Activated naive CD8-positive, alpha-beta T cell treated with anti-CD3 and anti-CD28 coated beads for 36 hours (primary cell): ENCODE measurements around the gene SYT1. TPM values are rescaled to one million over a fixed set of nuclear protein-coding genes. Genes with fewer than 3 reads are reported as not detected.

ENCODE experiments used
- DNase-seq: peaks from one replicate; pipeline ENCODE4 v3.0.0; 2021
- H3K27ac Mint-ChIP-seq: one replicate; pipeline ENCODE4 v1.8.0; 2022; ENCODE audit warnings: mild to moderate bottlenecking, moderate library complexity, mixed read lengths
- H3K27me3 Mint-ChIP-seq: one replicate; pipeline ENCODE4 v1.8.0; 2022; ENCODE audit warnings: mild to moderate bottlenecking, mixed read lengths
- H3K36me3 Mint-ChIP-seq: one replicate; pipeline ENCODE4 v1.8.0; 2021; ENCODE audit warnings: mild to moderate bottlenecking, mixed read lengths
- H3K4me1 Mint-ChIP-seq: one replicate; pipeline ENCODE4 v1.8.0; 2021; ENCODE audit warnings: mixed read lengths
- H3K4me3 Mint-ChIP-seq: one replicate; pipeline ENCODE4 v1.8.0; 2022; ENCODE audit warnings: mild to moderate bottlenecking, moderate library complexity, mixed read lengths
- H3K9me3 Mint-ChIP-seq: one replicate; pipeline ENCODE4 v1.8.0; 2022; ENCODE audit warnings: mixed read lengths
- total RNA-seq, 2 experiments: library from RNA; stranded (reverse); gene quantifications; one replicate each; pipeline ENCODE4 v1.2.3, GENCODE V29; 2021

Gene SYT1
- total RNA-seq, 2 experiments from 2014 or later = not detected

DNA sequence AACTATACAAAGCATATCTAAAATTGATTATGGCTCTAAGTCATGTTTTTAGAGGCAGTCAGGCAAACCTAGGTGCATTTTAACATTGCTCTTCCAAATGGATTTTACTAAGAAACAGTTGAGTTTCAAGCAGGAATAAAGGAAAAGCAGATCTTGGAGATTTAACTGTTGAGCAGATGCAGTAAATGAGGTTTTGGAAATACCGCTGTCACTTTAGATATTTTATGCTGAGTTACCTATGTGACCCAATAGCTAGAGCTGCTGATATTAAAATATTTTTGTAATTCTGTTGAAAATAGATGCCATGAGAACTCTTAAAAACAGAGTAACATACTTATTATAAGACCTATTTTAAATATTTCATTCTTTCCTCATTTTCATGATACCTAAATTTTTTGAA lies 181.4 kb downstream of the SYT1 start:
- Mint-ChIP-seq H3K27me3 (no peaks in the 10 kb centered on the region), H3K27ac (no peak overlapping the region), H3K4me1 (no peaks in the 10 kb centered on the region), H3K36me3 (no peaks in the 10 kb centered on the region), H3K4me3 (no peak overlapping the region), H3K9me3 (no peaks in the 10 kb centered on the region)
- DNase-seq = no peak

DNA sequence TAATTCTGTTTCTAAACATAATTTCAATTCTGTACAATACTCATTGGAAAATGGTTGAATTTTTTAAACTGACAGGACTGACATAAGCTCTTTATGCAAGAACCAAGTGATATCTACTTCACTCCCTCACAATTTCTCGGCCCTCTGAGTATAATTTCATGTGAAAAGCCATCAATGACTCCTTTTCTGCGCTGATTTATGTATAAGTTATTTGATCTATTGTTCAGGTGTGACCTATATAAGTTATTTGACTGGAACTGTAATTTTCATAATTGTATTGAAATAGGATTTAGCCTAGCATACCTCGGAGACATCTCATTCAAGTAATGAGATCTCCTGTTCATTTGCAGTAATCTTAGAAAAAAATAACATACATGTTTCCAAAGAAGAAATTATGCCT lies 184.4 kb downstream of the SYT1 start:
- H3K27ac Mint-ChIP-seq = no peak overlapping the region
- no peaks in the 10 kb centered on the region for H3K36me3 Mint-ChIP-seq
- no peaks in the 10 kb centered on the region for H3K9me3 Mint-ChIP-seq
- no peaks in the 10 kb centered on the region for H3K27me3 Mint-ChIP-seq
- no peaks in the 10 kb centered on the region for H3K4me1 Mint-ChIP-seq
- no peak overlapping the region for H3K4me3 Mint-ChIP-seq
- no peak for DNase-seq

DNA sequence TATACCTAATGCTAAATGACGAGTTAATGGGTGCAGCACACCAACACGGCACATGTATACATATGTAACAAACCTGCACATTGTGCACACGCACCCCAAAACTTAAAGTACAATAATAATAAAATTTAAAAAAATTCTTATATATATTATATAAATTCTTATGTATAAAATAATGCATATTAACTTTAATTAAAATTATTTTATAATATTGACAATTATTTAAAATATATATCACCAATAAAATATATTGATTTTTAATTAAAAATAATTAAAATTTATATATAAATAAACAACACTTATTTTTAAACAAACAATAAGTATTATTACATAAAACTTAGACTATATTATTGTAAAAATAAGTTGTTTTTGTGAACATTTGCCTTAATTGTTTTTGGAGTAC lies 188.8 kb downstream of the SYT1 start:
- no peak for DNase-seq
- H3K36me3 Mint-ChIP-seq = no peaks in the 10 kb centered on the region
- H3K27ac Mint-ChIP-seq = no peak overlapping the region
- no peaks in the 10 kb centered on the region for H3K4me1 Mint-ChIP-seq
- no peak overlapping the region for H3K4me3 Mint-ChIP-seq
- H3K9me3 Mint-ChIP-seq = no peaks in the 10 kb centered on the region
- H3K27me3 Mint-ChIP-seq = no peaks in the 10 kb centered on the region

GRCh38 chr12:79055926-79056674 lies 191.5 kb downstream of the SYT1 start:
- Mint-ChIP-seq H3K9me3 (no peaks in the 10 kb centered on the region), H3K27ac (no peak overlapping the region), H3K36me3 (no peaks in the 10 kb centered on the region), H3K4me3 (no peak overlapping the region), H3K27me3 (no peaks in the 10 kb centered on the region), H3K4me1 (no peaks in the 10 kb centered on the region)
- DNase-seq = no peak

GRCh38 chr12:79056775-79057174 lies 192.2 kb downstream of the SYT1 start:
- H3K27me3 Mint-ChIP-seq = no peaks in the 10 kb centered on the region
- H3K4me3 Mint-ChIP-seq = no peak overlapping the region
- DNase-seq = no peak
- no peak overlapping the region for H3K27ac Mint-ChIP-seq
- H3K4me1 Mint-ChIP-seq = no peaks in the 10 kb centered on the region
- no peaks in the 10 kb centered on the region for H3K36me3 Mint-ChIP-seq
- no peaks in the 10 kb centered on the region for H3K9me3 Mint-ChIP-seq

DNA sequence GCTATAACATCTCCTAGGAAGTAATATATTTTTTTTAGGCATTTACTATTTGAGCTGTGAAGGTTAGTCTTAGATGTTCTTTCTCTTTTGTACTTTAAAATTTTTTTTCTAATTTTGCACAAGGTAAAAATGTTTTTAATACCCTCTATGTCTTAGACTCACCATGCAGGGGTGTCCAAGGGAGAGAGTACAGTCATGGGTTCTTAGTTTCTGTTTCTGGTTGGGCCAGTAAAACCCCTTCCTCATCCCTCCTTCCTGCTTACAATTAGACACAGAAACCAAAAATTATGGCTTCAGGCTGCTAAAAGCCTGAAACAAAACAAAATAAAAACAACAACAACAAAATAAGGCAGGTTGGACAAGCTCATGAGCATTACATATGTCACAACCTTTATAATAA lies 193.0 kb downstream of the SYT1 start:
- Mint-ChIP-seq H3K4me3 (no peak overlapping the region), H3K4me1 (no peaks in the 10 kb centered on the region), H3K36me3 (no peaks in the 10 kb centered on the region), H3K27me3 (no peaks in the 10 kb centered on the region), H3K27ac (no peak overlapping the region), H3K9me3 (no peaks in the 10 kb centered on the region)
- DNase-seq = no peak

GRCh38 chr12:79058342-79058741 lies 193.8 kb downstream of the SYT1 start:
- no peaks in the 10 kb centered on the region for H3K27me3 Mint-ChIP-seq
- H3K27ac Mint-ChIP-seq = no peak overlapping the region
- no peak for DNase-seq
- no peak overlapping the region for H3K4me3 Mint-ChIP-seq
- no peaks in the 10 kb centered on the region for H3K36me3 Mint-ChIP-seq
- H3K9me3 Mint-ChIP-seq = no peaks in the 10 kb centered on the region
- H3K4me1 Mint-ChIP-seq = no peaks in the 10 kb centered on the region

GRCh38 chr12:79059557-79059956 lies 195.0 kb downstream of the SYT1 start:
- no peaks in the 10 kb centered on the region for H3K27me3 Mint-ChIP-seq

DNA sequence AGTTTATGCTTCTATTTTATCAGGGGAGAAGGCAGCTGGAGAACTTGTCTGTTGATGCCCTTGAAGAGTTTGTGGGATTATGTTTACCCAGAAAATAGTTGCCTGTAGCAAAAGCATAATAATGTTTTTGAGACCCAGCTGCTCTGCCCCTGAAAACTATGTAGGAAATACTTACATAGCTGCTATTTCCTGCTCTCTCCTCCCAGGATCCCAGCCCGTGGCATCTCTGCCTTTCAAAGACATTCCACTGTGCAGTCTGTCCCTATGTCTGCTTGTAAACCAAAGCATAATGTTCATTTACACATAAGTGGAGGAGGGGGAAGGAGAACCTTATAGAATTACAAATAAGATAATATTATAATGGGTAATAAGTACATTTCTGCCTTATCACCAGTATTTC lies 198.7 kb downstream of the SYT1 start:
- H3K4me1 Mint-ChIP-seq = no peaks in the 10 kb centered on the region
- no peak overlapping the region for H3K4me3 Mint-ChIP-seq
- H3K36me3 Mint-ChIP-seq = no peaks in the 10 kb centered on the region
- no peak for DNase-seq
- H3K27ac Mint-ChIP-seq = no peak overlapping the region
- no peaks in the 10 kb centered on the region for H3K27me3 Mint-ChIP-seq
- H3K9me3 Mint-ChIP-seq = no peaks in the 10 kb centered on the region

More at GRCh38 chr12:79059557-79059956, 195.0 kb downstream of the SYT1 start:
- Mint-ChIP-seq H3K4me3 (no peak overlapping the region), H3K9me3 (no peaks in the 10 kb centered on the region), H3K27ac (no peak overlapping the region), H3K36me3 (no peaks in the 10 kb centered on the region), H3K4me1 (no peaks in the 10 kb centered on the region)
- no peak for DNase-seq

DNA sequence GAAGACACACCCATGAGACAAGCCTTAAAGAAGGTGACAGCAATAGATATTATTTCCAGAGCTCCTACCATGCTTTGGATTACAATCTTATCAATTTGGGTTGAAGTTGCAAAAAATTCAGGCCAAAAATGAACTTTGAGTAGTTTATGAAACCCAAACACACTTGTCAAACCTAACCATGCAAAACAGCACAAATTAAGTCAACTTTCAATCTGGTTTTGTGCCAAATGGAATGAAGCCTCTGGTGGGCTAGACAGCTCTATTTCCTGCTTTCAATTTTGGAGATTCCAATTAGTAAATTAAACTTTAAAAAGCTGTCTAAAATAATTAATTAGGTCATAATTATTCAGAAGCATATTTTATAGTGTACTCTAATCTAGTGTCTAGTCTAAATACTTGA lies 203.4 kb downstream of the SYT1 start:
- H3K4me3 Mint-ChIP-seq = no peak overlapping the region
- DNase-seq = no peak

DNA sequence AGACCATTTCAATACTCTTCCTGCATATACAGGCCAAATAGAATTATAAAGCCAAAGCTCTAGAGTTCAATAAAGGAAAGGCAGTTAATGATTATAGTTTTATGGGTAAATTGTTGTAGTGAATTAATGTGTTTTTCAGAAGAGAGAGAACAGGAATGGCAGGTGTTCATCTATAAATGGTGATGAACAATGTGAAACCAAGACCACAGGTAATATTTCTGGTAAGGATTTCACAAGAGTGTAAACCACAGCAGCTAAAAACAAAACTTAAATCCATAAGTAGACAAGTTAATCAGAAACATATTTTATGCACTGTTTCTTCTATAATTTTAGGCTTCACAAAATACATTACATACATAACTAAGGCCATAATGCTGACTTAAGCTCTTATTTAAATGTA lies 204.4 kb downstream of the SYT1 start:
- no peaks in the 10 kb centered on the region for H3K36me3 Mint-ChIP-seq
- no peaks in the 10 kb centered on the region for H3K9me3 Mint-ChIP-seq
- H3K4me3 Mint-ChIP-seq = no peak overlapping the region
- DNase-seq = no peak
- H3K27ac Mint-ChIP-seq = no peak overlapping the region
- no peaks in the 10 kb centered on the region for H3K4me1 Mint-ChIP-seq
- H3K27me3 Mint-ChIP-seq = no peaks in the 10 kb centered on the region

More for the DNA sequence above, 203.4 kb downstream of the SYT1 start:
- no peaks in the 10 kb centered on the region for H3K27me3 Mint-ChIP-seq
- H3K9me3 Mint-ChIP-seq = no peaks in the 10 kb centered on the region
- no peaks in the 10 kb centered on the region for H3K4me1 Mint-ChIP-seq
- H3K27ac Mint-ChIP-seq = no peak overlapping the region
- no peaks in the 10 kb centered on the region for H3K36me3 Mint-ChIP-seq

DNA sequence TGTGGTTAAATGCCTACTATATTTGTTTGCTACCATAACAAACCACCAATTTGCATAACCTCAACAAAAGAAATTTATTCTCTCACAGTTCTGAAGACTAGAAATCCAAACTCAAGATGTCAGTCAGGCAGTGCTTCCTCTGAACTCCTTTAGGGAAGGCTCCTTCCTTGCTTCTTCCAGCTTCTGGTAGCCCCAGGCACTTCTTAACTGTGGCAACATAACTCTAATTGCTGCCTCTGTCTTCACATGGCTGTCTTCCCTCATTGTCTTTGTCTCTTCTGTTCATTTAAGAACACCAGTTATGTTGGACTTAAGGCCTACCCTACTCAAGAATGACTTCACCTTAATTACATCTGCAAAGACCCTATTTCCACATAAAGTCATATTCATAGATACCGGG lies 206.9 kb downstream of the SYT1 start:
- Mint-ChIP-seq H3K36me3 (no peaks in the 10 kb centered on the region), H3K9me3 (no peaks in the 10 kb centered on the region), H3K4me3 (no peak overlapping the region), H3K4me1 (no peaks in the 10 kb centered on the region), H3K27me3 (no peaks in the 10 kb centered on the region), H3K27ac (no peak overlapping the region)
- DNase-seq = no peak

- Mint-ChIP-seq H3K4me1 (no peaks in the 10 kb centered on the region), H3K27ac (no peak overlapping the region), H3K9me3 (no peaks in the 10 kb centered on the region), H3K36me3 (no peaks in the 10 kb centered on the region), H3K27me3 (no peaks in the 10 kb centered on the region), H3K4me3 (no peak overlapping the region)
- DNase-seq = no peak
Measured at GRCh38 chr12:79073506-79073905, 208.9 kb downstream of the SYT1 start.

- no peaks in the 10 kb centered on the region for H3K36me3 Mint-ChIP-seq
- no peaks in the 10 kb centered on the region for H3K27me3 Mint-ChIP-seq
- no peak overlapping the region for H3K4me3 Mint-ChIP-seq
- no peak for DNase-seq
- no peaks in the 10 kb centered on the region for H3K4me1 Mint-ChIP-seq
- no peak overlapping the region for H3K27ac Mint-ChIP-seq
- H3K9me3 Mint-ChIP-seq = no peaks in the 10 kb centered on the region
Measured at GRCh38 chr12:79082595-79082994, 218.0 kb downstream of the SYT1 start.

GRCh38 chr12:79083181-79083580 lies 218.6 kb downstream of the SYT1 start:
- Mint-ChIP-seq H3K27me3 (no peaks in the 10 kb centered on the region), H3K4me3 (no peak overlapping the region), H3K9me3 (no peaks in the 10 kb centered on the region), H3K27ac (no peak overlapping the region), H3K36me3 (no peaks in the 10 kb centered on the region), H3K4me1 (no peaks in the 10 kb centered on the region)
- no peak for DNase-seq

DNA sequence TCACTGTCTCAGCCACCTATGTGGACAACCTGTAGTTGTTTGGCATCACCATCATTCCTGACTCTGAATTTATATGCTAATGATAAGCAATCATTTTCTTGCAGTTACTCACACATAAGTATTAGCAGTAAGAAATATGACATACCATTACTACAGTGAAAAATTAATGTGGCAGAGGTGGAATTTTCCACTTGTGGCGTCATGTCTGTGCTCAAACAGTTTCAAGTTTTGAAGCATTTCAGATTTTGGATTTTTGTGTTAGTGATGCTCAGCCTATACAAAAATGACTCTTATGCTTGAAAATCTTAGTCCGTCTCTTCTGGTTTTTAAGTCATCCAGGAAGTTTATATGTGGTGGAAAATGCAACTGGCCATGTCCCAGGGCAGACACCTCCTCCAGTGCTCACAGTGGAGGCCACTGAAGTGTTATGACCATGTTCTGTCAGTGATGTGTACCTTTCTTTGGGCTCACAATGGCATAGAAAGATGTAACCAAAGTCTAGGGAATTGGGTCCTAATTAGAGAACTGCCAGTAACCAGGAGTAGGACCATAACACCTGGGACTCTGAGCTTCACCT lies 220.6 kb downstream of the SYT1 start:
- no peak for DNase-seq
- no peaks in the 10 kb centered on the region for H3K27me3 Mint-ChIP-seq
- H3K9me3 Mint-ChIP-seq = no peaks in the 10 kb centered on the region
- no peaks in the 10 kb centered on the region for H3K4me1 Mint-ChIP-seq
- H3K27ac Mint-ChIP-seq = no peak overlapping the region
- H3K4me3 Mint-ChIP-seq = no peak overlapping the region
- H3K36me3 Mint-ChIP-seq = no peaks in the 10 kb centered on the region
